ENCODE measurements around the gene PAX2.

PAX2 gene

DNA sequence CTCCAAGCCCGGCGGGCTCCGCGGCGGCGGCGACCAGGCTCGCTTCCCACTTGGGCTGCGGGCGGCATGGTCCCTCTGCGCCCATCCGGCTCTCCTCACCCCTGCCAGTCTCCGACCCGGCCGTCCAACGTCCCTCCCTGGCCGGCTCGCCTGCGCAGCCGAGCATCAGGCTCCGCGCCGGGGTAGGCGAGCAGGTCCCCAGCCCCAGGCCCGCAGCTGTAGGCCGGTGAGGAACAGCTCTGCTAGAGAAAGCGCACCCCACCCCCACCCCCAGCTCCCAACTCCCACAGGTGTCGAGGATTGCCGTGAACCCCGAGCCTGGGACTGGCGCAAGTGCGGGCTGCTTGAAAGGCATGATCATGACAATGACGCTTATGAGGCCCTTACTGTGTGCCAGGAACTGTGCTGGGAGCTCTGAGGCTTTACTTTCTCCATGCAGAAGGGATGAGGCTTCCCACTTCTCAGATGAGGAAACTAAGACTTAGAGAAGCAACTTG, 20.8 kb upstream of the PAX2 start:
- DNase-seq (ENCODE audit: low read depth): no peak

- no peak for DNase-seq (ENCODE audit: low read depth)
Measured at GRCh38 chr10:100725071-100725471, 20.3 kb upstream of the PAX2 start.

GRCh38 chr10:100725869-100726426, 19.4 kb upstream of the PAX2 start:
- no peak for DNase-seq (ENCODE audit: low read depth)

DNA sequence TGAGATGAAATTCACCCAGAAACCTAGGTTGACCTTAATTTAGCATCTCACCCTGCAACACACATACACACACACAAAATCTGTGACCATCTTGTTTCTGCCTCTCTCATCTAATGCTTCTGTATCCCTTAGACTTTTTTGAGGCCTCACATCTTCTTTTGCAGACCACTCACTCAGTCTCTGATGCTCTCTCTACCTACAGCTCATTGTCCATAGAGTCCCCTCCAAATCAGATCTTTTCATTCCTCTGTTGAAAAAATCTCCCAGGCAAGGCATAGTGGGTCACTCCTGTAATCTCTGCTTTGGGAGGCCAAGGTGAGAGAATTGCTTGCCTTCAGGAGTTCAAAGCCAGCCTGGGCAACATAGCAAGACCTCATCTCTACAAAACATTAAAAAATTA, 17.6 kb upstream of the PAX2 start:
- DNase-seq (ENCODE audit: low read depth): no peak

GRCh38 chr10:100728928-100729861, 16.2 kb upstream of the PAX2 start:
- DNase-seq (ENCODE audit: low read depth): no peak

GRCh38 chr10:100729862-100730724, 15.3 kb upstream of the PAX2 start:
- no peak for DNase-seq (ENCODE audit: low read depth)

DNA sequence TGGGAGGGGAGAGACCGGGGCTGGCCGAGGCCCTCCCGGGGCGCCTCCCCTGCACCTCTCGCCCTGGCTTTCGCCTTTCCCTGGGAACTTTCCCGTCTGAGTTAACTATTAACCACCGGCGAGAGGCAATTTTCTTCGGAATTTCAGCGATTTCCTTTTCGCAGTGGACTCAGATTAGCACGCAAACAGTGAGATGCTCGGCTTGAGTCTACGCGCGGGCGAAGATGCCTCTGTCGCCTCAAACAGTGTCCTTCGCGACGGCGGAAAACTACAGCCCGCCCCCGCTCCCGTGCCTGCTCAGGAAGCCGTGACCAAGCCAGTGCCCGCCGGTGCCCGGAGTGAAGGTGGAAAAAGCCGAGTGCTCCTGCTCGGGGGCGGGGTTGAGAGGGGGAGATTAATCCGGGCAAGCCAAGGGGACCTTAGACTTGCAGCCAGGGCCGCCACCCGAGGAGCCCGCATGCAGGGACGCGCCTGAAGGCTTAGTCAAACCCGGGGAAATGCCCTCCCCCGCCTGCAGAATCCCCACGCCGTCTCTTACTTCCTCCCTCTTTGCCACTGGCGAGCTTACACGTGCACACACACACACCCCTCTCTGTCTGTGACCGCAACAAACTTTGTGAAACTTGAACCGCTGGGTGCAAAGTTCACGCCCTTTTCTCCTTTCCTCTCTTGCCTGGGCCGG, 14.5 kb upstream of the PAX2 start:
- no peak for DNase-seq (ENCODE audit: low read depth)

- no peak for DNase-seq (ENCODE audit: low read depth)
Measured at GRCh38 chr10:100731407-100732240, 13.8 kb upstream of the PAX2 start.

GRCh38 chr10:100732241-100732596, 13.2 kb upstream of the PAX2 start:
- no peak for DNase-seq (ENCODE audit: low read depth)

GRCh38 chr10:100733329-100733728, 12.1 kb upstream of the PAX2 start:
- no peak for DNase-seq (ENCODE audit: low read depth)

- no peak for DNase-seq (ENCODE audit: low read depth)
Measured at GRCh38 chr10:100734295-100735086, 10.9 kb upstream of the PAX2 start.

DNA sequence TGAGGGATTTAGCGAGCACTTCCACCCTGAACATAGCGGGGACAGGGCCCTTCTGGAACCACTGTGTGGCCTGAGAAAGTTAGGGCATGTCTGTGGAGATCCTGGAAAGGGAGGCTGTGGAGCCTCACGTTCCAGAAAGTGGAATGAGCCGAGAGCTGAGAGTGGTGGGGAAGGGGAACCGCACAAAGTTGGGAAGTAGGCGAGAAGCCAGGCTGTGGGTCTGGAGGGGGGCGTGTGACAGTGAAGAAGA, 10.4 kb upstream of the PAX2 start:
- no peak for DNase-seq (ENCODE audit: low read depth)

DNA sequence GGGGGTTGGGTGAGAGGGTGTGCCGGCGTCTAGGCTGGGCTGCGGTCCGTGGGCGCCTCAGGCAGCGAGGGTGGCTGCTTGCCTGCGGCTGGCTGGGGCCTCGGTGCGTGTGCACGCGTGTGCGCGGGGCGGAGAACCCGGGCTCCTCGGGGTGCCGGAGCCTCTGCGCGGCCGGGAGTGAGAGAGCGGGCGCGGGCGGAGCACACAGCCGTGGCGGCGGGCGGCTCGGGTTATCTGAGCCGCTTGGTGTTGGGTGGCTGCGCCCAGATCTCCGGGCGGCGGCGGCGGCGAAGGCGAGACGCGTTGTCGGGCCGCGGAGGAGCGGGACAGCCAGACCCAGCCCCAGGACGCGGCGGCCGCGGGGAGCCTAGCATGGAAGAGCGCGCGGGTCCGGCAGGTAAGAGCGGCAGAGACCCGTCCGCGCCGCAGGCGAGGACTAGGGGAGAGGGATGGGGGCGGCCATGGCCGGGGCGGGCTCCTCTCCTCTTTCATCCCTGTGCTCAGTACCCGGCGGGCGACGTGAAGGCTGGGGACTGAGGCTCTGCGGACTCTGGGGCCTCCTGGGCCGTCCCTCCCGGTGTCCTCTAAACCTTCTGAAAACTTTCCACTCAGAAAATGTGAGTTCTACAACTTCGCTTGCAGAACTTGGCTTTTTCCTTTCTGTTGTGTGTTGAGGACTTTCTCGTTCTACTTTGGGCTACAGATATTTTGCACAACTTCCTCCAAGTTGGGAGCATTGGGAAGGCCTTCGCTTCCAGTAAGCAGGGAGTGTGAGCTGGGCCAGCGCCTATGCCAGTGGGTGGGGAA, 9.8 kb upstream of the PAX2 start:
- no peak for DNase-seq (ENCODE audit: low read depth)

DNA sequence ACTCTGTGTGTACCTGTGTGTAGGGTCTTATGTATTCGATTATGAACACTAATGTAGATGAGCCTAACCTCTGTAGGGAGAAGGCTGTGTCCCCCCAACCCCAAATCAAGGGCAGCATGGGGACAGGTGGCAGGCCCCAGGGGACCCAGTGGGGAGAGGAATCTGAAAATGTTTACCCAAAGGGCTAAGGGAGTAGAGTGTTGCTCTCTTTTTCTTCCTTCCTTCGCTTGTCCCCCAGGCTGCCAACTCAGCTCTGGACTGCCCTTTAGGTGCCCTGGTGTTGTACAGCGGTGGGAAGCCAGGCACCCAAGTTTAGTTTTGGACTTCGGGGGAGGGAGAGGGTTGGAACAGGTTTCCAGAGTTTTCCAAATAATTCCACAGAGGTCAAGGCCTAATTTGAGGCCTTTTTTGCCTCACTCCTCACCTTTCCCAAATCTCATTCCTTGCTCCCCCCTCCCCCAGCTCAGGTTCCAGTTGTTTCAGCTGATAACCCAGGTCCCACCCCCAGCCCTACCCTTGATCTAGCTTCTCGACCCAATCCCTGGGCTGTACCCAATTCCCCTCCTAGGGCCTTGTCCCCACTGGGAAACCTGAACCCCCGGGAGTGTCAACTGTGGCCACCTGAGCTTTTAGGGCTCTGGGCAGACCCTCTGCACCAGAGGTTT, 9.1 kb upstream of the PAX2 start:
- DNase-seq (ENCODE audit: low read depth): no peak

- DNase-seq (ENCODE audit: low read depth): no peak
Measured at GRCh38 chr10:100736809-100737354, 8.5 kb upstream of the PAX2 start.

- no peak for DNase-seq (ENCODE audit: low read depth)
Measured at GRCh38 chr10:100737355-100738054, 7.9 kb upstream of the PAX2 start.

DNA sequence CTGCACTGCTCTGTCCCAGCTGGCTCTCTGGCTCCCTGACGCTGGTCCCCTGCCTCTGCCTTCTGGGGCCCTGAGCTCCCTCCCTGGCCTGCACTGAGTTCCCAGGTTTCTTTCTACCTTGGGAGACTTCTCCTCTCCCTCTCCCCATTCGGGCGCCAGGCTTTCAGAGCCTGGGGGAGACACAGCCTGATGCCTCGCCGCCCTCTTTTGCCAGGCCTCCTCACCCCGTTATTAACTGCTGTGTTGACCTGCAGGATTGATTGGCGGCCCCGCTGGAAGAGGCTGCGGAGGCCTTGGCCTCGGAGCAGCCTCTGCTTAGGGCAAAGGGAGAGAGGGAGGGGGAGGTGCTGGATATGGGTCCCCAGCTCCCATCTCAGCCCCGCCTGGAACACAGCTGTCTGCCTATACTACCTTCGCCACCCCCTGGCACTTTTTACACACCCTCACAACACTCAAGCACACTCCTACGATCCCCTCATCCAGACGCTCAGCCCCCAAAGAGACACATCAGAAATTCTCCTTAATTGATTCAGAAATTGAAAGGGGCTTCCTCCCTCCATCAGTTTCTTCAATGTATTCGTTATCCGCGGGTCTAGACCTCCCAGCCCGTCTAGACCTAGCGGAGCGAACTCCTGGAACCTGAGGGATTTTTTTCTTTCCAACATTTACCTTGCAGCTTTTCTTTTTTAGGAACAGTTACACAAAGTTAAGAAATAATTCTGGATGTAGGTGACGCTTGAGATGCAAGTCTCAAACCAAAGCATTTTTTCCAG, 7.1 kb upstream of the PAX2 start:
- DNase-seq (ENCODE audit: low read depth): no peak
